GM13977 (cell line): ENCODE data around the gene RAP2A.

Source experiments
- DNase-seq: peaks from one replicate; pipeline ENCODE4 v3.0.0; 2012; ENCODE audit warnings: low spot score
- CTCF ChIP-seq: IDR thresholded peaks from 2 replicates; pipeline ENCODE4 v1.5.1; 2012; ENCODE audit warnings: mild to moderate bottlenecking, control low read depth; ENCODE audit not compliant: insufficient read depth; ENCODE audit errors: extremely low read depth, missing control alignments
- in situ Hi-C: fragments of 300-500 bp; cut with MboI; formaldehyde crosslinking; loops from one replicate; pipeline ENCODE4 v1.12.0; 2022; ENCODE audit warnings: low sequenced_read_pairs, low pct_unique_long_range_greater_than_20kb, mixed read lengths, inconsistent platforms; ENCODE audit not compliant: unreplicated experiment

The RAP2A gene

GRCh38 chr13:97387890-97388289 lies 46.1 kb upstream of the RAP2A start:
- in situ Hi-C loops, result no loop called here
- no peak for TF ChIP-seq CTCF
- no peak for DNase-seq

GRCh38 chr13:97388373-97388772 lies 45.6 kb upstream of the RAP2A start:
- in situ Hi-C loops, result no loop called here
- no peak for TF ChIP-seq CTCF
- DNase-seq, result no peak

GRCh38 chr13:97390941-97391600 lies 42.9 kb upstream of the RAP2A start:
- in situ Hi-C loops, result no loop called here
- TF ChIP-seq CTCF, result no peak
- no peak for DNase-seq

- DNase-seq, result no peak
- in situ Hi-C loops, result no loop called here
- no peak for TF ChIP-seq CTCF
Observed at GRCh38 chr13:97392020-97392419, 41.9 kb upstream of the RAP2A start.

GRCh38 chr13:97394542-97394941 lies 39.4 kb upstream of the RAP2A start:
- in situ Hi-C loops, result no loop called here
- DNase-seq, result no peak
- no peak for TF ChIP-seq CTCF

GRCh38 chr13:97395447-97396136 lies 38.4 kb upstream of the RAP2A start:
- DNase-seq, result no peak
- in situ Hi-C loops, result no loop called here
- TF ChIP-seq CTCF, result no peak
